Activated B cell treated with CpG ODN at 0.5 μM for 24 hours (primary cell): ENCODE measurements around the gene SP140. TPM values are rescaled to one million over a fixed set of nuclear protein-coding genes. Genes with fewer than 3 reads are reported as not detected.

Experiments used
- ATAC-seq: fragments of 200-7000 bp; cut with Tn5 transposase; one replicate; pipeline ENCODE4 v1.10.0; 2021; ENCODE audit warnings: low read depth, mild to moderate bottlenecking, moderate library complexity
- CTCF ChIA-PET: fragments of 350-600 bp; sonication (Branson Sonifier 250); formaldehyde crosslinking; loops from one replicate; lab custom pipeline; 2021; ENCODE audit warnings: antibody characterized with exemption; lab: Charles Lee
- POLR2A ChIA-PET: fragments of 350-600 bp; sonication (Branson Sonifier 250); formaldehyde crosslinking; loops from one replicate; lab custom pipeline; 2021; ENCODE audit warnings: antibody characterized with exemption; lab: Charles Lee
- DNase-seq: peaks from one replicate; pipeline ENCODE4 v3.0.0; 2022
- H3K27ac Mint-ChIP-seq: one replicate; pipeline ENCODE4 v1.8.0; 2020; ENCODE audit warnings: mixed read lengths
- H3K27me3 Mint-ChIP-seq: one replicate; pipeline ENCODE4 v1.8.0; 2021; ENCODE audit warnings: mixed read lengths
- H3K36me3 Mint-ChIP-seq: one replicate; pipeline ENCODE4 v1.8.0; 2021; ENCODE audit warnings: low read depth, mixed read lengths
- H3K4me1 Mint-ChIP-seq: one replicate; pipeline ENCODE4 v1.8.0; 2021; ENCODE audit warnings: mixed read lengths
- H3K4me3 Mint-ChIP-seq: one replicate; pipeline ENCODE4 v1.8.0; 2020; ENCODE audit warnings: mild to moderate bottlenecking, mixed read lengths
- H3K9me3 Mint-ChIP-seq: one replicate; pipeline ENCODE4 v1.8.0; 2020; ENCODE audit warnings: mixed read lengths
- intact Hi-C: fragments of 100-400 bp; cut with micrococcal nuclease; formaldehyde crosslinking; loops from one replicate; pipeline ENCODE4 v1.15.1; 2024
- total RNA-seq: library from RNA; stranded (reverse); gene quantifications from 2 replicates; pipeline ENCODE4 v1.2.3, GENCODE V29; 2022
- TF ChIP-seq, protein P1 (sequence below): fragments of 200-600 bp; IDR thresholded peaks from one replicate; pipeline ENCODE4 v1.8.0; 2022; ENCODE audit warnings: antibody characterized with exemption, mild to moderate bottlenecking

The SP140 gene
- total RNA-seq, 1 donor from 2014 or later, result 330 TPM

DNA sequence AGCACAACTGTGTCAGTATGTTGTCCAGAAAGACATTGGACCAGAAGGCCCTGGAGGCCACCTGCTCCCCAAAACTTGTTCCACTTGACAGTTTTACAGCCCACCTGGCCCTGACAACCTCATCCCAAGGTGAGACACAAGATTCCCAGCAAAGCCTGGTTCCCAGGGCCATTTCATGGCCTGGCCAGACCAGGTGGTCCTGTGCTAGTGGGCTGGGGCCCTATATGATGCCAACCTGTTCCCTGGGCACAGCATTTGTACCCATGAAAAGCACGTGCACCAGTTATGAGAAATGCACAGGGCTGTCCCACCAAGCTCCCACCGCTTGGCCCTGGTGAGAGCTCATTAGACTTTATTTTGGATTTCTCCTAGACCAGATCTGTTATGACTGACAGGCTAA, 95.5 kb downstream of the SP140 start:
- no peak for DNase-seq
- peaks cover 22% of the 10 kb centered on the region for H3K36me3 Mint-ChIP-seq
- intact Hi-C loops, result no loop called here
- CTCF ChIA-PET, result interaction anchor here (1.3 kb wide), 1 partner anchor 118 kb away, joined by 3 read pairs; no protein-coding TSS in a partner anchor
- POLR2A ChIA-PET, result no interaction called here
- H3K27ac Mint-ChIP-seq, result peak overlapping the region; percentile 83
- no peak for ATAC-seq
- H3K4me3 Mint-ChIP-seq, result no peak overlapping the region
- H3K27me3 Mint-ChIP-seq, result no peaks in the 10 kb centered on the region
- TF ChIP-seq, protein P1, sequence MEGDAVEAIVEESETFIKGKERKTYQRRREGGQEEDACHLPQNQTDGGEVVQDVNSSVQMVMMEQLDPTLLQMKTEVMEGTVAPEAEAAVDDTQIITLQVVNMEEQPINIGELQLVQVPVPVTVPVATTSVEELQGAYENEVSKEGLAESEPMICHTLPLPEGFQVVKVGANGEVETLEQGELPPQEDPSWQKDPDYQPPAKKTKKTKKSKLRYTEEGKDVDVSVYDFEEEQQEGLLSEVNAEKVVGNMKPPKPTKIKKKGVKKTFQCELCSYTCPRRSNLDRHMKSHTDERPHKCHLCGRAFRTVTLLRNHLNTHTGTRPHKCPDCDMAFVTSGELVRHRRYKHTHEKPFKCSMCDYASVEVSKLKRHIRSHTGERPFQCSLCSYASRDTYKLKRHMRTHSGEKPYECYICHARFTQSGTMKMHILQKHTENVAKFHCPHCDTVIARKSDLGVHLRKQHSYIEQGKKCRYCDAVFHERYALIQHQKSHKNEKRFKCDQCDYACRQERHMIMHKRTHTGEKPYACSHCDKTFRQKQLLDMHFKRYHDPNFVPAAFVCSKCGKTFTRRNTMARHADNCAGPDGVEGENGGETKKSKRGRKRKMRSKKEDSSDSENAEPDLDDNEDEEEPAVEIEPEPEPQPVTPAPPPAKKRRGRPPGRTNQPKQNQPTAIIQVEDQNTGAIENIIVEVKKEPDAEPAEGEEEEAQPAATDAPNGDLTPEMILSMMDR, result no peak
- H3K9me3 Mint-ChIP-seq, result no peaks in the 10 kb centered on the region
- peaks cover 84% of the 10 kb centered on the region for H3K4me1 Mint-ChIP-seq

DNA sequence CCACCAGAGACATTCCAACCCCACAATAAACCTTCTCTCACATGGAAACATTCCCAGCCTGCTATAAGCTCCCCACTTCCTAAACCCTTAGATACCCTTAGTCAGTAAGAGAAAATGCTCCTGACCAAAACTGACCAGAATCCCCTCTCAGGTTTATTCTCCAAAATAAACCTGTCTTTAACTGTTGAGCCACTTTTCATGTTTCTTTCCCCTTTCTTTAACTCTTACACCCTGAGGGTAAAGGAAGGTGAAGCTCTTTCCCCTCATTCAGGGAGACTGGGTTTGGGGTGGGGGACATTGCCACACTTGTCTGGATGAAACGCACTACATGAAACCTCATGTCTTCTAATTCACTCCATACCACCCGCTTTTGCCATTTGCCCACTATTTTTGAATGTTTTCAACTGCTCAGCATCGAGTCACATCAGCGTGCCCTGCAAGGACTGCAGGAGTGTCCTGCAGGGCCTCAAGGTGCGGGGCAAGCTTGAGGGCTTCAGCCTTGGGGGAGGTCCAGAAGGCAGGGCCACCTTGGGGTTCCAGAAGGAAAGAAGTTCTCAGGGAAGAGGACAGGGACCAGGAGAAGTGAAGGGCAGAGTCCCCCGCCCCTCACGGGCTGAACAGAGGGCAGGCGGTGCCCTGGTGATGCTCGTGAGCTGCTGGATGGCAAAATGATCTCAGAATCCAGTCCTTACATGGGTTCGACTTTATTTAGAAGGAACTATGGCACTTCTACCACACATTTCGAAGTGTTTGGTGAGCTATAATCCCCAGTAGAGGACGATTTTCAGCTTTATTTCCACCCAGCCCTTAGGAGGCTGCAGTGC, 97.2 kb downstream of the SP140 start:
- POLR2A ChIA-PET, result interaction anchor here (0.6 to 1.6 kb wide), 3 partner anchors 117 to 129 kb away, joined by 3 to 4 read pairs (median 3); no protein-coding TSS in a partner anchor
- Mint-ChIP-seq H3K27ac (peak overlapping the region; percentile 51), H3K36me3 (peaks cover 21% of the 10 kb centered on the region), H3K4me3 (no peak overlapping the region), H3K4me1 (peaks cover 82% of the 10 kb centered on the region), H3K9me3 (no peaks in the 10 kb centered on the region), H3K27me3 (no peaks in the 10 kb centered on the region)
- TF ChIP-seq, protein P1, result no peak
- CTCF ChIA-PET, result interaction anchor here (1.3 kb wide), 1 partner anchor 120 kb away, joined by 3 read pairs; no protein-coding TSS in a partner anchor
- ATAC-seq (no peak), DNase-seq (no peak)
- intact Hi-C loops, result no loop called here

DNA sequence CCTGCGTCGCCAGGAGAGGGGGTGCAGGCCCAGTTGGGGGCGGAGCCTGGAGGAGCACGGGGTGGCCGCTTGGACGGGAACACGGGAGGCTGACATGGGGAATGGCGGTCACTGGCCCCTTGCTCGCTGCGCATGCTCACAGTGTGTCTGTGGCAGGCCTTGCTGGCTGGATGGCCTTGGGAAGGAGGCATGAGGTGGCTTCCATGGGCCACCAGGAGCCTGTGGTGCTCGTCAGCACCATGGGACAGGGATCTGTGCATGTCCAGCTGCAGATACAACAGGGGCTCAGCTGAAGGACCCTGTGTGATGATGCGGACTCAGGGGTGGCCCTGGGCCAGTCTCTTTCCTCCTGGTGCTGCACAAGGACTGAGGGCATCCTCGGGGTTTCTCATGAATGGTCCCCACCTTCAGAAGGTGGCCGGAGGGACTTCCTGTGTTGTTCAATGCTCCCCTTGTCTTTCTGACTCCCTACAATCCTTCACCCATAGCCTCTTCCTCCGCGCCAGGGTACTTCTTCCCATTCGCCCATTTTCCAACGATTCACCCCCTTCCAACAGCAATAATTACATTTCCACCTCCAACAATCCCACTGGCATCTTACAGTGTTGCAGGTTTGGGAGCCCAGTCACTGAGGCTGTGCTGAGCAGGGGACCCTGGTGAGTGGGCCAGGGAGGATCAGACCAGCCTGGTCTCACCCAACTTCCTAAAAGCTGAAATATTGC, 98.0 kb downstream of the SP140 start:
- DNase-seq (no peak), ATAC-seq (no peak)
- peaks cover 79% of the 10 kb centered on the region for H3K4me1 Mint-ChIP-seq
- H3K27ac Mint-ChIP-seq, result no peak overlapping the region
- intact Hi-C loops, result no loop called here
- no peak overlapping the region for H3K4me3 Mint-ChIP-seq
- ChIA-PET POLR2A (interaction anchor here (0.6 to 1.6 kb wide), 2 partner anchors 118 to 129 kb away, joined by 3 to 4 read pairs; no protein-coding TSS in a partner anchor), CTCF (no interaction called here)
- TF ChIP-seq, protein P1, result no peak
- no peaks in the 10 kb centered on the region for H3K9me3 Mint-ChIP-seq
- H3K36me3 Mint-ChIP-seq, result peaks cover 19% of the 10 kb centered on the region
- no peaks in the 10 kb centered on the region for H3K27me3 Mint-ChIP-seq

DNA sequence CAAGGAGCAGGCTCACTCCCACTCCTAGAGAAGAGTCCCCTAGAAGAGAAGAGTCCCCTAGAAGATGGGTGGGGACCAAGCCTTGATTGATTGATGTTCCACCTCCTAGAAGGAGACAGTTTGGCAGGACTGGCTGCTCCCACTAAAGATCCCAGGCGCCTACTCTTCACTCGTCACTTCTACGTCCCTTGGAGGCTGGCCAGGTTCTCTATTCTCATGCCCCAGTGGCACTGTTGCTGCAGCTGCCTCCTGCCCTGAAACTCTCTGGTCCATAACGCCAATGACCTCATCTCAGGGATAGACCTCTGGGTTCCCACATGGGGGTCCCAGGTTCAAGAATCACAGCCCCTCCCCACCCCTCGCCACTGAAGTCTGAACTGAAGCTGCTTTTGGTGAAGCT, 99.0 kb downstream of the SP140 start:
- peaks cover 28% of the 10 kb centered on the region for H3K36me3 Mint-ChIP-seq
- ATAC-seq (no peak), DNase-seq (no peak)
- H3K4me3 Mint-ChIP-seq, result no peak overlapping the region
- peak overlapping the region; percentile 53 for H3K27ac Mint-ChIP-seq
- no peaks in the 10 kb centered on the region for H3K27me3 Mint-ChIP-seq
- H3K9me3 Mint-ChIP-seq, result no peaks in the 10 kb centered on the region
- intact Hi-C loops, result no loop called here
- ChIA-PET CTCF (no interaction called here), POLR2A (interaction anchor here (0.6 kb wide), 1 partner anchor 99 kb away, joined by 3 read pairs; the partner anchor contains the start of gene SP140)
- TF ChIP-seq, protein P1, result no peak
- peaks cover 79% of the 10 kb centered on the region for H3K4me1 Mint-ChIP-seq
